Left lung (tissue), 10 donors: ENCODE results near the gene PLA2R1. TPM values are rescaled to one million over a fixed set of nuclear protein-coding genes. Genes with fewer than 3 reads are reported as not detected.

Experiments
- ATAC-seq: fragments of 200-7000 bp; cut with Tn5 transposase; one replicate; pipeline ENCODE4 v1.9.1; 2020; ENCODE audit warnings: moderate library complexity
- DNase-seq, 4 donors: peaks; one replicate each; pipeline ENCODE4 v3.0.0-alpha.2; 2013 to 2020
- H3K27ac ChIP-seq, 2 donors: fragments of 200-600 bp; sonication (generic) in 1 of 2; one replicate each; pipeline versions ENCODE4 v1.5.0 to v1.8.0; 2020 to 2021
- H3K27me3 ChIP-seq, 2 donors: fragments of 200-600 bp; sonication (generic) in 1 of 2; one replicate each; pipeline versions ENCODE4 v1.5.0 to v1.8.0; 2020 to 2021
- H3K36me3 ChIP-seq, 2 donors: fragments of 200-600 bp; sonication (generic) in 1 of 2; one replicate each; pipeline versions ENCODE4 v1.5.0 to v1.8.0; 2020 to 2021
- H3K4me1 ChIP-seq, 2 donors: fragments of 200-600 bp; one replicate each; pipeline ENCODE4 v1.8.0; 2021
- H3K4me3 ChIP-seq, 2 donors: fragments of 200-600 bp; sonication (generic) in 1 of 2; one replicate each; pipeline versions ENCODE4 v1.5.0 to v1.8.0; 2020 to 2021; ENCODE audit warnings: mild to moderate bottlenecking in 1 of 2
- H3K9me3 ChIP-seq, 2 donors: fragments of 200-600 bp; sonication (generic) in 1 of 2; one replicate each; pipeline versions ENCODE4 v1.5.0 to v1.8.0; 2020 to 2021
- intact Hi-C, 2 donors: fragments of 100-400 bp; cut with DNase I; formaldehyde crosslinking; loops; one replicate each; pipeline versions ENCODE4 v1.11.2 to v1.14.2; 2022
- polyA plus RNA-seq, 6 donors: library from polyadenylated mRNA; unstranded; fragments of 120-200 nt; gene quantifications; one replicate each; pipeline ENCODE4 v1.2.1, GENCODE V29; 2013; ENCODE audit not compliant: insufficient read length in 6 of 6
- total RNA-seq, 2 donors: library from RNA; stranded (reverse); fragmentation: NEBNext Ultra II Directional; extraction: Animal tissue kit (Norgen Biotek cat#: 25700); gene quantifications; one replicate each; pipeline ENCODE4 v1.2.1, GENCODE V29; 2021
- TF ChIP-seq, protein P1 (sequence below), 2 donors: fragments of 200-600 bp; sonication (generic) in 1 of 2; IDR thresholded peaks; one replicate each; pipeline versions ENCODE4 v1.5.0 to v1.8.0; 2021; ENCODE audit warnings: antibody characterized with exemption in 2 of 2
- donor health status: DM: no; HTN: yes; CAD: no.
- donor health status: DM: no; HTN: no; CAD: no.

PLA2R1 gene
- total and polyA plus RNA-seq, 8 donors = 4.1 to 7.2 (median 5.5) TPM

DNA sequence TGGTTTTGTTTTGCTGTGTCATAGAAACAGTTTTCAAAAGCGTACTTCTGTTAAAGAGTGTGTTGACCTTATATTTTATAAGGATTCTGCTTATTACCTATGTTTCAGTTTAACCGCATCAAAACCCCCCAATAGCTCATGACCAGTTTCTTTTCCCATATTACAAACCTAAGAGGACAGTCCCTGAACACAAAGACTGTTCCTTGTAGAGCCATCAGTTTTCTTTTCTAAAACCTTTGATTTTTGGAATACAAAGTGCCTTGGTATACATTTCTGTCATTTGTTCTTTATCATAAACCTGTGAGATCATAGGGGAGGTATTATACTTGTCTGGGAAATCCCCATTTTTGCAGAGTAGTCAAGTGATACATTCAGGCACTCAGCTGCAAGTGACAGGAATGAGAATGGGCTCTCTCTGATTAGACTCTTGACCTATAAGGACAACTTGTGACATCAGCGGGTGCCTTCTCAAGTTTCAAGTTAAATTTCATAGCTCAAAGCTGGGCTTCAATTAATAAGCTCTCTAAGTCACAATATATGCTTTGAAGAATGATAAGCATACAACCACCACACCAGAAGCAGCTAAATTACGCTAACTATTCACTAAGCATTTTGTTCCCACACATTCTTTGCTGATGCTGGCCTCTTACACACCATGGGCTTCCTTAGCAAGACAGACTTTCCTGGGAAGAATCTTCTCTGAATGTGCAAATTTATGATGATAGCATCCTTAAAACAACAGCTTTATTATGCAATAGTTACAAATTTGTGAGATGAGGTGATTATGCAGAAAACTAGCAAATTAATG, 167.0 kb downstream of the PLA2R1 start:
- DNase-seq (no peak), ATAC-seq (peak; percentile 65)
- Histone ChIP-seq H3K4me1 (peaks cover 0 to 31% of the 10 kb centered on the region in 2 donors), H3K4me3 (no peak overlapping the region), H3K9me3 (no peaks in the 10 kb centered on the region), H3K36me3 (no peaks in the 10 kb centered on the region), H3K27me3 (no peaks in the 10 kb centered on the region), H3K27ac (no peak overlapping the region)
- intact Hi-C loops = no loop called here
- TF ChIP-seq, protein P1, sequence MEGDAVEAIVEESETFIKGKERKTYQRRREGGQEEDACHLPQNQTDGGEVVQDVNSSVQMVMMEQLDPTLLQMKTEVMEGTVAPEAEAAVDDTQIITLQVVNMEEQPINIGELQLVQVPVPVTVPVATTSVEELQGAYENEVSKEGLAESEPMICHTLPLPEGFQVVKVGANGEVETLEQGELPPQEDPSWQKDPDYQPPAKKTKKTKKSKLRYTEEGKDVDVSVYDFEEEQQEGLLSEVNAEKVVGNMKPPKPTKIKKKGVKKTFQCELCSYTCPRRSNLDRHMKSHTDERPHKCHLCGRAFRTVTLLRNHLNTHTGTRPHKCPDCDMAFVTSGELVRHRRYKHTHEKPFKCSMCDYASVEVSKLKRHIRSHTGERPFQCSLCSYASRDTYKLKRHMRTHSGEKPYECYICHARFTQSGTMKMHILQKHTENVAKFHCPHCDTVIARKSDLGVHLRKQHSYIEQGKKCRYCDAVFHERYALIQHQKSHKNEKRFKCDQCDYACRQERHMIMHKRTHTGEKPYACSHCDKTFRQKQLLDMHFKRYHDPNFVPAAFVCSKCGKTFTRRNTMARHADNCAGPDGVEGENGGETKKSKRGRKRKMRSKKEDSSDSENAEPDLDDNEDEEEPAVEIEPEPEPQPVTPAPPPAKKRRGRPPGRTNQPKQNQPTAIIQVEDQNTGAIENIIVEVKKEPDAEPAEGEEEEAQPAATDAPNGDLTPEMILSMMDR (IDR thresholded peaks at IDR 0.05) = no peak

DNA sequence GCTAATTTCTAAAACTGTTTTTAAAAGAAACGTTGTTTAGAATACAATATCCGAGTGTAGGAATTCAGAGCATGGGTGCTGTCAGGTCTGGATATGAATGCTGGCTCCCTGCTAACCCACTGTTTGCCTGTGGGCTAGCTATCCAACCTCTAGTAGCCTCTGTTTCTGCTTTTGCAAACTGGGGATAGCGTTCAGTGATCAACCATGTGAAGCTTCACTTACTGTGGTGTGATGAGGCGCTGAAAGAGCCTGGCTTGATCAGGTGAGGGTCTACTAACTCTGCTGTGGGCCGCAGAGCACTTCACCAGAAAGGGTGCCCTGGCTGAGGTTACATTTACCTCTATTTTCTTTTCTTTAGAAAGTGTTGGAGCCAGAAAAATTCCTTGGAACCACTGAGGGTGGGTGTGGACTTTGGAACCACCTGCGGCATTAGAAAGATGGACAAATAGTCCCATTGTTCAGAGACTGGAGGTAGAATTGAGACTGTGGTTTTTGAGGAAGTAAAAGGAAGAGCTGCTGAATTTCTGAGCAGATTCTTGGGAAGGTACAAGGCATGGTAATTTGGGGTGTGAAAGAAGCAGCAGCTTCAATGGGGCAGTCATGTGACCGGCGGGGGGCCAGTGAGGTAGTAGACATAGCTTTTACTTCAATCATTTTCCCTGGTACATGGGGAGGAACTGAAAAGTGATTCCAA, 168.1 kb downstream of the PLA2R1 start:
- intact Hi-C loops = no loop called here
- H3K9me3 ChIP-seq = no peaks in the 10 kb centered on the region
- no peaks in the 10 kb centered on the region for H3K36me3 ChIP-seq
- H3K4me3 ChIP-seq = no peak overlapping the region
- ATAC-seq (no peak), DNase-seq (no peak)
- TF ChIP-seq, protein P1 (IDR thresholded peaks at IDR 0.05) = no peak
- no peak overlapping the region for H3K27ac ChIP-seq
- peaks cover 0 to 31% of the 10 kb centered on the region in 2 donors for H3K4me1 ChIP-seq
- H3K27me3 ChIP-seq = no peaks in the 10 kb centered on the region

DNA sequence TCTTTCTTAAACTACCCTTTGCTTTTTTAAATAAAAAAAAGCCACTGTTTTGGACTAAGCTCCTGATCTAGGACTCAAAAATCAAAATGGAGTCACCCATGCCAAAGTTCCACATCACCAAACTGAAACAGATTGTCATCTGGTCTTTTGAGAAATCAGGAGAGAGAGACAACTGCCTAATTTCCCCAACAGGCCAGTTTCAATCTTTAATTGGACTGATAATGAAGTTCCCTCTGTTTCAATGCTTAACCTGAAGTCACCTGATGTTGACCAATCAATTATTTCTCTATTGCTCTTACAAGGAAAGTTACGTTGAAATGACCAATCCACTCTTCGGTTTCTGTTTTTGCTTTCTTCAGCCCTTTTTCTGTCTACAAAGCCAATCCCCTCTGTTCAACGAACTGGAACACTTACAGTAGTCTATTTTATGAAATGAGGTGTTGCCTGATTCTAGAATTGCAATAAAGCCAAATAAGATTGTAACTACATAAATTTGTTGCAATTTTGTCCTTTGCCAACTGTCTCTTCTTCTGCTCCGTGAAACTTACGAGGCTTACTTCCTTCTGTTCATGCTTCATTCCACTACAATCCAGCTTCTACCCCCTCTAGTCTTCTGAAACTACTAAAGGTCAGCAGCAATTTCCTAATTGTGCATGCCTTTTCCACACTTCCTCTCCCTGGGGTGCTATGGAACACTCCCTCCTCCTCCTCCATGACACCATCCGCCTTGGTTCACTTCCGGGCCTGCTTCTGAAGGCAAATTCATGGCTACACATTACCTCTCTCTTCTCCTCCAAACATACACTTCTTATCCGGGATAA, 169.2 kb downstream of the PLA2R1 start:
- TF ChIP-seq, protein P1 (IDR thresholded peaks at IDR 0.05) = no peak
- no peaks in the 10 kb centered on the region for H3K36me3 ChIP-seq
- ATAC-seq (peak; percentile 29), DNase-seq (peak in 1 of 4 donors; percentile 37)
- intact Hi-C loops = no loop called here
- no peaks in the 10 kb centered on the region for H3K9me3 ChIP-seq
- no peaks in the 10 kb centered on the region for H3K27me3 ChIP-seq
- H3K4me1 ChIP-seq = peaks cover 0 to 31% of the 10 kb centered on the region in 2 donors
- H3K27ac ChIP-seq = peak overlapping the region in 1 of 2 donors; percentile 61
- H3K4me3 ChIP-seq = no peak overlapping the region

DNA sequence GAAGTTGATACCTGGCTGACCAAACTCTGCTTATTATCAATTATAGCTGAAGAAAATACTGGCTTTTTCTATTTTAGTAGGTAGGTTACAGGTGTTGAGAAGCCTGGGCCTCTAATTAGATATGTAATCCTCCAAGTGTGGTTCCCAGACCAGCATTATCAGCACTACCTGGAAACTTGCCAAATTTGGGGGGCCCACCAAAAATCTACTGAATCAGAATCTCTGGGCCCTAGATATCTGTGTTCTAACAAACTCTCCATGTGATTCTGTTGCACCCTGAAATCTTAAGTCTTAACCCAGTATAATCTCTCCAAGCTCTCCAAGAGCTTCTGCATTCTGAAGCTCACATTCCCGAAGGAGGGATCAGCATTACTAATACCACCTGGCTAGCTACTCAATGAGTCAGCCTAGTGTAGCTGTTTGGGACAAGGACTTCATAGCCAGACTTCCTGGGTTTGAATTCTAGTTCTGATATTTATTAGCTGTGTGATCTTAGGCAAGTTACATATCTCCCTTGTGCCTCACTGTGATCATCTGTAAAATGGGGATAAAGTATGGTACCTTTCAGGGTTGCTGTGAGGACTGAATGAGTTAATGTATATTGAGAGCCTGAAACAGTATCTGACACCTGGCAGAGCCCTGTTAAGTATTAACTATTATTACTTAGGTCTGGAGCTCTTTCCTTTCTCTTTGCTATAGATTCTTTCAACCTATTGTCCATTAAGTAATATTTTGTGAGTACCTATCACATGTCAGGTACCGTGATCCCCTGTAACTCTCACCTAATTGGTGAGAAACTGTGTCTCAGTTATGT, 170.3 kb downstream of the PLA2R1 start:
- TF ChIP-seq, protein P1 (IDR thresholded peaks at IDR 0.05) = no peak
- H3K27me3 ChIP-seq = no peaks in the 10 kb centered on the region
- H3K27ac ChIP-seq = peak overlapping the region in 1 of 2 donors; percentile 61
- no peaks in the 10 kb centered on the region for H3K36me3 ChIP-seq
- peak; percentile 66 for ATAC-seq
- intact Hi-C loops = no loop called here
- H3K9me3 ChIP-seq = no peaks in the 10 kb centered on the region
- DNase-seq = no peak
- H3K4me3 ChIP-seq = no peak overlapping the region
- H3K4me1 ChIP-seq = peaks cover 0 to 31% of the 10 kb centered on the region in 2 donors
